GM21786 (cell line): ENCODE measurements around the gene SEZ6.

Source experiments
- ATAC-seq: cut with Tn5 transposase; IDR thresholded peaks from one replicate; pipeline ENCODE4 v1.9.1; 2021; ENCODE audit not compliant: unreplicated experiment

Gene SEZ6

DNA sequence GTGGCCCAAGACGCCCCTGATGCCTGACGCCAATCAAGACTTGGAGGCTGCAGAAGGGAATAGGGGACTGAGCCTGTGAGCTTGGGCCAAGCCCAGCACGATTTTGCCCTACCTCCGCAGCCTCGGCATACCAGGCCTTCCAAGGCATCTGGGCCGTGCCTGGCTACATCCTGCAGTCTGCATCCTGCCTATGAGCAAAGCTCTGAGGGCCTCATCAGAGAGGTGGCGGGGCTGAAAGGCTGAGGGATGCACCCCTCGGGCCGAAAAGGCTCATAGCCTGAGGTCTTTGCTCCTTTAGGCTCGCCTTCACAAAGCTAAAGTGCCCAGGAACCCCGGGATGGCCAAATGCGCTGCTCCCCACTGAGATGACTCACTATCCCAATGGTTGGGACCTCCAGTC is 2.5 kb downstream of the SEZ6 start:
- no peak for ATAC-seq

DNA sequence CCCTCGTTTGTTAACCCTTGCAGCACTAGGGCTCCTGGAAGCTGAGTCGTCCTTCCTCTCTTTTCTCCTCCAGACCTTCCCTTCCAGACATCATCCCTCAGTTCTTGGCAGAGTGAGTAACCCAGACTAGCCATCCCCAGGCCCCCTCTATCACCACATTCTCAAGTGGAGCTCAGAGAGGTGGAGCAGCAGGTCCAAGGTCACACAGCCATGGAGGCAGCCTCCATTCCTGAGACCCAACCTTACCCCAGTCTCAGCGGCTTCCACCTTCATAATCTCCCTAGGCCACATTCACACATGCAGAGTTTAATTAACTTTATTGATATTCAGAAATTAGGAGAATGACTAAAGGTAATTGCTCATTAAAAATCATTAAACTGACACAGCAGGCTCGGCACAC is 3.0 kb downstream of the SEZ6 start:
- no peak for ATAC-seq

DNA sequence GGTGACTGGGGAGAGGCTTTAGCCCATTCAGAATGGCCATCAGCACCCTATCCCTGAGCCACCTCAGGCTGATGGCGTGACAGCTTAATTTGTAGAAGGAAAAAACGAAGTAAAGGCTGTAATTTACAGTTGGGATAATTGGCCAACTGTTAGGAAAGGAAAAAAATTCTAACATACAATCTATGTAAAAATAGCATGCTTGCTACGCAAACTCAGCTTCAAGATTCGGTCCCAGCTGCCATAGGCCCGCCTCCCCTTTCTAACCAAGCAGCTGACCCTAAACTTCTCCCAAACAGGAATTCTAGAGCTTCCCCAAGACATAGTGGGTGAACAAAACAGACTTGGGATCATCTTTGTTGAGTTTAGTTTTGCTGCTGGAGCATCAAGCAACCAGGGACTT is 4.9 kb downstream of the SEZ6 start:
- ATAC-seq: no peak

DNA sequence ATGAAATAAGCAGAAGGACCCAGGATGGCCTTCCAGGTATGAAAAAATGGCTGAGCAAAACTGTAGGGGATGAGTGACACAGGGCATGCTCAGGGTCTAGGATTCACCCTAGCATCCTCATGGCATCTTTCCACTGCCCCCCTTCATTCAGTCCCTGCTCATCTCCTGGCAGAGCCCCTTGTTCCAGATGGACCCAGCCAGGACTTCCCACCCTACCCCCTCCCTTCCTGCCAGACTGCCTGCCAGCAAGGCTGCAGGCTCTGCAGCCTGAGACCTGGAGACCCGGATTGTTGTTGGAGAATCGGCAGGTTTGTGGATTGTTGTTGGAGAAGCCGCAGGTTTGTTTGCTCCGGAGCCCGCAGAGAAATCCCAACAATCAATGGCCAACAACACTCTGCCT is 6.6 kb downstream of the SEZ6 start:
- ATAC-seq: no peak

DNA sequence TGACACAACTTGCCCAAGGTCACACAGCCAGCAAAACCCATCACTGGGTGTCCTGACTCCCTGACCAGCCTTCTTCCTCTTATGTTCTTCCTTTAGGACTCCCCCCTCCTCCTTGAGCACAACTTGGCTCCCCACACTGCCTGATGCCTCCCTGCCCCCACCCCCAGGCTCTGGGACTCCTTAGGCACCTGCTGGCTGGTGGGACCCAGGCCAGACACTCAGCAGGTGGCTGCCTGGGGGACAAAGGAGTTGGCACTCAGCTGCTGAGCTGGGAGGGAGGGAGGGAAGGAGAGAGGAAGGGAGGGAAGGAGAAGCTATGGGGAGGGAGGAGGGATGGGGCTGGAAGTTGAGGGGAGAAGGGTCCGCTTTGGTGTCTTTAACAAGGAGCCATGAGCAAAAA is 8.0 kb downstream of the SEZ6 start:
- ATAC-seq: no peak

DNA sequence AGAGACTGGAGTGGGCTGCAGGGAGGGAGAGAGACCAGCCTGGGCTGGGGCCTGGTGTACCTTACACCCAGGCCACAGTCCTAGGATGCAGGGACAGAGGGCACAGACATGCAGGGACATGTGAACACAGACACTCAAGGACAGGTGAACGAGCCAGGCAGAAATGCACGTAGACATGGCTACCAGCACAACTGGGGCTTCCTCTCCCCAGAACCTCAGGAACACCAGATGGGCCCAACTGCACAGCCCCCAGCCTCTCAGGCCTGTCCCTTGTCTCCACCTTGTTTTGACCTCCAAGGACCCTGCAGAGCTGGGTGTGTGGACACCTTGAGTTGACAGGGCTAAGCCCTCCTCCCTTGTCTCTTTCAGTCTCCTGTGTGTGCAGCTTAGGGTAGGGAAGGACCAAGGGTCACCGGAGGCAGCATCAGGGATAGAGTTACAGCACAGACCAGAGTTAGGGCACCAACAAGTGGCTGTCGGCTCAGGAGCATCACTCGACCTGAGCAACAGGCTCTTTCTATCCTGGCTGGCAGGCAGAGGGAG is 9.2 kb downstream of the SEZ6 start:
- ATAC-seq: no peak

DNA sequence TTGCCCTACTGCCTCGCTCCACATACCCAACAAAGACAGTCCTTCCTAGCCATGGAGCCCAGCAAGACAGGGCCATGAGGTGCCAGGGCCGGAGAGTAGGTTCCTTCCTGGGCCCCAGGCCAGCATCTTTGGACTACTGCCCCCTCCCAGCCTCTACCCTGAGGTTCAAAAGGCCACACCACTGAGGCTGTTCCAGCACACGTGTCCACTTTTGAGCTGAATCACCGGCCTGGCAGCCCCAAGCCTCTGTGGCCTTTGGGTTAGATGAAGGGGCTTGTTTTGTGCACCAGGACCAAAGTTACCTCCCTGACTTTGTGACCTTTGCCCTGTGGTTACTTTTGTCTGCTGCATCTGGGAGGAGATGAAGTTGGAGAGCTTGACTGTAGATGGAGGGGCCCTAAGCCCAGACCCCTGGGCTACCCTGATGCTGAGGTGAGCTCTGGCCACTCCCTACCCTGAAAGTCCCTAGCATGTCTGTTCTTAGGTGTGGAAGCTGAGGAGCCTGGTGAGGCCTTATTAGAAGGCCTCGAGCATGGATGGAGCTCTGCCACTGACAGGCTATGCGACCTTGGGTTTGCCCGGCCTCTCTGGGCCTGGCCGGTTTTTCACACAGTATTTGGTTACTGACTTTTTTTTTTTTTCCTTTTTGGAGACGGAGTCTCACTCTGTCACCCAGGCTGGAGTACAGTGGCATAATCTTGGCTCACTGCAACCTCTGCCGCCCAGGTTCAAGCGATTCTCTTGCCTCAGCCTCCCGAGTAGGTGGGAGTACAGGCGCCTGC is 12.0 kb downstream of the SEZ6 start:
- no peak for ATAC-seq

DNA sequence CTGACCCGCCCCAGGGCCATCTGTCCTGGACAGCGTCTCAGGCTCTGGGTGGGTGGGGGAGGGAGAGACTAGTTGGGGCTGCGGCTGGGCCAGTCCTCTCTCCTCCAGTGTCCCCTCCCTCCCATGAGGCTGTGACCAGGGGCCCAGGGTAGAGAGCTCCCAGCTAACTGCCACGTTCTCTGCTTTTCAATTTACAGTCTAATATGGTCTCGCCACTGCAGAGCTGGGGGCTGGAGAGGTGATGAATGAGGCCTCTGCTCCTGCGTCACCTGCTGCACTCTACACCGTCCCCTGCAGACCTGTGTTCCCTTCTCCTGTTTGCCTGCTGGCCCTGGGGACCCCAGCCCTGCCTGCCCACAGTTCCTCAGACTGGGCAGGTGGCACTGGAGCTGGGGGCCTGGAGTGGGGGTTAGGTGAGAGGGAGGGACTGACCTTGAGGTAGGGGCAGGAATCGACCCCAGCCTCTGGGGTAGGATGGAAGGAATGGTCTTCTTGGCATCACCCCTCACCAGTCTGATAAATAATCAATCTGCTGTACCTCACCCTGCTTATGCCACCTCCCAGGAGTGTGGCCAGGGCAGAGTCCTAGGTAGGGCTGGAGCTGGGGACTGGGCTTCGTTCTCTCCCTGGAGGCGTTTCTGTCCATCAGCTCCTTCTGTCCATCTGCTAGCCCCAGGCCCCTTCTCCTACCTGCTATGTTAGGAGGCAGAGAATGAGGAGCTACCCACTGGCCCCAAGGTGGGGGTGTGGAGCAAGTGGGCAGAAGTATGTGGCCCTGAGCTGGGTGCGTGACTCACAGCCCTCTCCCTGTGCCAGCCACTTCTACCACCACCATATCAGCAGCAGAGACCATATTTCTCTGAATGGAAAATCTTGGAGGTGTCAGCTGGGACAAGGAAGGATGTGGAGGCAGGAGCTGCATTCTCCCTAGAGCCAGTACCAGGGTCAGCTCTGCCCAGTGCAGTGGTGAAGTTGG is 12.9 kb downstream of the SEZ6 start:
- no peak for ATAC-seq

DNA sequence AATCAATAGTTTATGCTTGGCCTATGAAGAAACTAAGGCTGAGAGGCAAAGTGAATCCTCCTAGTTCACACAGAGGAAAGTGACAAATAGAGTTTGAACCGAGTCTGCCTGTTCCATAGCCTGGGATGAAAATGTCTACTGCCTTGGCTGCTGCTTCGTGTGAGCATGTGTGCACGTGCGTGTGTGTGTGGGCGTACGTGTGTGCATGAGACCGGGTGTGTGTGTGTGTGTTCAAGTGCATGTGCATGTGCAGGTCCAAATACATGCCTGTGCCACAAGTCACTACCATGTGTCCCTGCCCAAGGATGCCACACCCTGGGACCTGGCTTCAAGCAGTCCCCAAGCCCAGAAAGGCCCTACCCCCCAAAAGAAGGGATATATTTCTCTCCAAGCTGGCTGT is 13.6 kb downstream of the SEZ6 start:
- ATAC-seq: no peak

DNA sequence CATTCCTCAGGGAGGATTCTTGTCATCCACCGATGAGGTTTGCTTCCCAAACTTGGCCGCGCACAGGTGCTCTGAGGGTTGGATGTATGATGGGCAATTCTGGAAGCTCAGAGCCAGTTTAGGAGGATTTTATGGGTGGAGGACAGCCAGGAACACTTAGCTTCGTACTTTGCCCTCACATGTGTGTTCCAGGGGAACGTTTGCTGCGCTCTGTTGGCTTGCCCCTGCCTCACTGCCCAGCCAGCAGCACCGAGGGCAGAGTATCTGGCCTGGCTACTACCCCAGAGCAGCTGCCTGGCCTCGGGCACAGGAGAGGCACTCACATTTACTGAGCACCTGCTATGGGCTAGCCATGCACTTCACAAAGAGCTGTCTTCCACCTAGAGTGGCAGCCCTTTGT is 14.1 kb downstream of the SEZ6 start:
- ATAC-seq: no peak

DNA sequence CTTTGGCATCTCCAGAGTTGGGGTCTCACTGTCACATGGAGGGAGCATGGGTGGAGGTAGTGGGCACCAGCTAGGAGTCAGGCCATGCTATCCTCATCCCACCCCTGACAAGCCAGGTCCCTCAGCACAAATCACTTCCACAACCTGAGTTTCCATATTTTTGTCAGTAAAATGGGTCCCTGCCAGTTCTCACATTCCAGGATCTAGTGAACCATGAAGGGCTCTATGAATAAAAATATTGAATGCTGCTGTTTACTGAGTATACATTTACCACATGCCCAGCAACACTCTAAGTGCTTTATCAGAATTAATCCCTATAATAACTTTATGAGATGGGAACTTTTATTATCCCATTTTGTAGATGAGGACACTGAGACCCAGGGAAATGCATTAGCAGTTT is 16.8 kb downstream of the SEZ6 start:
- ATAC-seq: no peak

DNA sequence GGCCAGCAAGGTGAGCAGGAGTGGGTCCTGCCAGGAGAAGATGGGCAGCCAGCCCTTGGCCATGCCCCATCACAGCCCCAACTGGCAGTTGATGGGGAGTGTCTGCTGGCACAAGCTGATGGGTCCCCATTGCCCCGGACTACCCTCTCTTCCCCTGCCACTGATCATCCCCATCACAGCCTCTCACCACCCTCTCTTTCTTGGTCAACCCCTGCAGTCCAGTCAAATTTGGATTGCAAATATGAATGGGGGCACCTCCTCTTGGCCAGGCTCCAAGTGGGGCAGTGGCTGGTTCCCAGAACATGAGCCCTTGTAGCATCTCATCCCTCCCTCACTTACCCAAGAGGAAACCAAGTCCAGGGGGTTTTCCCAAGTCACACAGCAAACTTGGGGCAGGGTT is 17.4 kb downstream of the SEZ6 start:
- no peak for ATAC-seq

DNA sequence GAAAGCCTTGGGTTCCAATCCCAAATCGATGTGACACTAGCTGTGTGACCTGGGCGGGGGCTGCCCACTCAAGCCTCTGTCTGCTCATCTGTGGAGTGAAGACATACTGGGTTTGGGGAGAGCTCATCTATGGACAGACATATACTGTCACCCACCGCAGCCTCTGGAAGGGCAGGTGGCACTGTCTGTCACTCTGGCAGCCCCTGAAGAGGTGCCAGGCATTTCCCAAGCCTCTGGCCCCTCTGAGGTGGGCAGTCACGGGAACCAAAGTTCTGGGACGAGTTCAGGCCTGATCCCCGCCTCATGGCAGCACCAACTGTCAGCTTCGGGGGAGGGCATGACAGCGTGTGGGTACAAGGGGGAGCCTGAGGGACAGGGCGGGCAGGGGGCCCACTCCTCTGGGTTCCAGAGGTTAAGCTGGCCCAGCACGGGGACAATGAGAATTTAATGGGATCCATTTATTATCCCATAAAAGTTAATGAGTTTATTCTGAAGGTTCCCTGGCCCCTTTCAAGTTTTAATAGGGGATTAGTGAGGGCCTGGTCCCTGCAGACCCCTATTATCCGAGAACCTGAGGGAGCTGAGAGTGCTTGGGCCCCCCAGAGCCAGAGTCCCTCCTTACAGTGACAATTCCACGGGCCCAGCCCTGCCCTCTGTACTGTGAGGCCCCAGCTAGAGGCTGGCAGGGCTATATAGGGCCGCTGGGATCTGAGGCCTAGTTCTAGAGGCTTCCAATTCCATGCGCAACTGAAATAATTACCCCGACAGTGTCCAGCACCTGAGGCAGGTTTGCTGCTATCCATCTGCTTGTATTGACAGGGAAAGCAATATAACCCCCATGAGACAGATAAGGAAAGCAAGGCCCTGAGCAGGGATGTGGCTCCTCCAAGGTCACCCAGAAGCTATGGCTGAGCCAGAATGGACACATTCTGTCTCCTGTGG is 18.8 kb downstream of the SEZ6 start:
- ATAC-seq: no peak

DNA sequence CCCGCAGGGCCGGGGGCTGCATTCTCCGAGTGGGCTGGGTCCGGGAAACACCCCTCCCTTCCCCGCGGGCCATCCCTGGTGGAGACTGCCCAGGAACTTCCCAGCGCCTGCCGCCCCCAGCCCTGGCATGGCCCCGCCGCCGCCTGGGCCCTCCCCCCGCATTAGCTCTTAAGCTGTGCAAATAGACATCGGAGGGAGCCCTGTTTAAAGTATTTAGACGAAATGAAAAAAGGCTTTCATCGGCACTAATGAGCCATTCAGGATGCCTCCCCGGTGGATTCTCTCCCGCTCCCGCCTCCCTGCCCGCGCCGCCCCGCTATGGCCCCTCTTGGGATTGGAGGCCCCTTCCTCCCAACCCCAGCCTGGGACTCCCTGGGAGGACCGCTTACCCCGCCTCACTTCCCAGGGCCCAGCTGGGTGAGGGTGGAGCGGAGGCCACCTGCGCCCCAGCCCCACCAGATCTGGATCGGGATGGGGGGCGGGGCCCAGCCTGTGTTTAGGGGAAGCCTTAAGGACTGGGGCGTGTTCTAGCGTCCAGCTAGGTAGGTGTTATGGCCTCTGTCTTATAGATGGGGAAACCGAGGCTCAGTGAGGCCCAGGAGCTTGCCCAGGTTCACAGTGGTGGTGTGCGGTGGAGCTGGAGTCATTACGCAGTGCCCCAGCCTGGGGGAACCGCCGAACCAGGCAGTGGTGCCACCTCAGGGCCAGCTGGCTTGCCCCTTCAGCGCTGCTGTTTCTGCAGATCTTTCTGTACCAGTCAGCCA is 19.7 kb downstream of the SEZ6 start:
- no peak for ATAC-seq

DNA sequence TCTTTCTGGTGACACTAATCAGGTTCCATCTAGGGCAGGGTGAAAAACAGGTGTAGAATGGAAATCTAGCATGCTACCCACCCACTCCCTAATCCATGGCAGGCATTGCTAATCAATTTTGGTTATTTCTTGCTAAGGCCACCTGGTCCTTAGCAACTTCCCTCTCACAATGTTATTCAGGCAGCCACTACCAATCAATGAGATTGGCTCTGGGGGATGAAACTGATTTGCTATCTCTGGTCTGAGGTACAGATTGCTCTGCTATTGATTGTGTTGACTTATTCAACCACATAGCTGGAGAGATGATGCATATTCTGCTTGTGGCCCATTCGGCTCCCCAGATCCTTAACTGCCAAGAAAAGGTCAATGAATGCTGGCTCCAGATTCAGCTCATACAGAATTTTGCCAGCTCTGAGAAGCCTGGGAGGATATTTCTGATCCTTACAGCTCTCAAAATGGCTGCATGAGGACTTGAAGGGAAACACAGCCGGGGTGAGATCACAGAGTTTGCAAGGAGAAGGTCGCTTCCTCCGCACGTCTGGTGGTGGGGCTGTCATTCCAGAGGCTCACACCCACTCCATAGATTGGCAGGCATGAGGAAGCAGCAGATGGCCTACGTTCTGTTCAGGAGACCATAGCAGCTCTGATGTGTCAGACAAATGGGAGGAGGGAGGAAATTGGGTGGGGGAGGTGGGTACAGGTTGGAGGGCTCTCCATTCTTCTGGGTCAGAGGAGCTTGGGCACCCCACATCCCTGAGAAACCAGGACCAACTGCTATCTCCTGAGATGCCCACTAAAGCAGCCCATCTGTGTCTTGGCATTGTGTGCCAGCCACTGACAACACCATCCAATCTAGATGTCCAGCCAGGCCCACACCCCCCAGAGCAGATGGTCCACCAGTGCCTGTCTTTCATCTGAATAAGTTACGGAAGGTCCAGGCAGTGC is 22.3 kb downstream of the SEZ6 start:
- ATAC-seq: no peak

DNA sequence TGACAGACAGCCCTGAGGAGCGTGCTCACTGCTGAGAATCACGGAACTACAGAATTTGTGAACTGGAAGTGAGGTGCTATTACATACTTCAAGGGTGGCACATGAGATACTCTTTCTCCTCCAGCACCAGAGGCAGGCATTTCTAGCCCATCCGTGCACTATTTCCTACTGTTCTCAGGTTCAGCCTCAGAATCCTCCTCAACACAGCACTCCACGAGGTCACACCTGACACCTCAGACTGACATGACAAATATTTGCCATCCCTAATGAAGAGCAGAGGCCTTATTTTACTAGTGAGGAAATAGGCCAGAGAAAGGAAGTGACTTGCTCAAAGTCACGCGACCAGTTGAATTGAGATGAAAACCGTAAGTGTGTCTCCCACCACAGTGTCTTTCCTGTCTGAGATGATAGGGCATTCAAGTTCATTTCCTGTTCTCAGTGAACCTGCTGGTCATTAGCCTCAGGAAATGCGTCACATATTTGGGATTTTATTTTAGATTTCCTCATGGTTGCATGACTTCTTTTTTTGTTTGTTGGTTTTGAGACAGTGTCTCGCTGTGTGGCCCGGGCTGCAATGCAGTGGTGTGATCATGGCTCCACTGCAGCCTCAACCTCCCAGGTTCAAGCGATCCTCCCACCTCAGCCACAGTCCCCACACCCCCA is 23.6 kb downstream of the SEZ6 start:
- no peak for ATAC-seq

DNA sequence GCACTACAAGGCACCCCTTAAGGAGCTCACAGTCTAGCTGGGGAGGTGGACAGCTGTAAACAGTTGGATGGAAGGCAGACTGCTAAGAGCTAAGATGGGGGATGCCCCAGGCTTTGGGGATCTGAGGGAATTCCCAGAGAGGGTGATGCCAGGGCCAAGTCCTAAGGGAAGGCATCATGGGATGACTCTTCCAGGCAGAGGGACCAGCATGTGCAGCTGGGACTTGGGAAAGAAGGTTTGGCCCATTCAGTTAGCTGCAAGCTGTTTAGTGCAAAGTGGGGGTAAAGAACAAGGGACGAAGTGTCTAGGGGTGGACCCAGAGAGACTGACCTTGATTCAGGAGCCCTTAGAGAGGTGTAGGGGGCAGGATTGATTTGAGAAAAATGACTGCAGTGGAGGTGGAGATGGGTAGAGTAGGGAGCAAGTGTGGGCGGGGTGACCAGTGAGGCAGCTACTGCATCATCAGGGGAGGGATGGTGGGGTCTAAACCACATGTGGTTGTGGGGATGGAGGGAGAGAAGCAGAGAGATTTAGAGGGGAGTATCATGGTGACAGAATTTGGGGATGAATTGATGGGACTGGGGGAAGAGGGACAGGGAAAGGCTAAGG is 27.4 kb downstream of the SEZ6 start:
- no peak for ATAC-seq
